Neuronal stem cell (in vitro differentiated cells): ENCODE measurements around the gene MYL2.
A peak's percentile ranks its signal among the peaks of the same experiment; 100 is the strongest.

Experiments
- DNase-seq: peaks from one replicate; pipeline ENCODE4 v3.0.0-alpha.2; 2013; ENCODE audit warnings: low spot score
- H2AFZ ChIP-seq: one replicate; pipeline ENCODE4 v1.6.1; 2013; ENCODE audit warnings: mild to moderate bottlenecking, low read length, inconsistent platforms
- H2AK5ac ChIP-seq: 2 replicates; pipeline ENCODE4 v1.6.1; 2013; ENCODE audit warnings: low read depth, mild to moderate bottlenecking, inconsistent platforms, low read length, moderate library complexity, mixed read lengths
- H2BK120ac ChIP-seq: 2 replicates; pipeline ENCODE4 v1.6.1; 2013; ENCODE audit warnings: low read depth, mild to moderate bottlenecking, inconsistent platforms, low read length, moderate library complexity, mixed read lengths
- H2BK12ac ChIP-seq: one replicate; pipeline ENCODE4 v1.6.1; 2013; ENCODE audit warnings: low read length, inconsistent platforms
- H2BK15ac ChIP-seq: 2 replicates; pipeline ENCODE4 v1.6.1; 2013; ENCODE audit warnings: mild to moderate bottlenecking, low read length, inconsistent platforms, mixed read lengths
- H2BK5ac ChIP-seq: one replicate; pipeline ENCODE4 v1.6.1; 2013; ENCODE audit warnings: inconsistent platforms, mild to moderate bottlenecking, low read length, moderate library complexity
- H3K14ac ChIP-seq: one replicate; pipeline ENCODE4 v1.6.1; 2013; ENCODE audit warnings: low read length, inconsistent platforms
- H3K18ac ChIP-seq: 2 replicates; pipeline ENCODE4 v1.6.1; 2013; ENCODE audit warnings: low read length, inconsistent platforms
- H3K23ac ChIP-seq: 2 replicates; pipeline ENCODE4 v1.6.1; 2013; ENCODE audit warnings: low read depth, mild to moderate bottlenecking, mixed read lengths, low read length, inconsistent platforms; ENCODE audit not compliant: poor library complexity
- H3K27ac ChIP-seq: replicated peaks from 3 replicates; pipeline ENCODE4 v1.5.1; 2013; ENCODE audit warnings: low read length, inconsistent platforms
- H3K27me3 ChIP-seq, 3 experiments: 2 replicates each; pipeline ENCODE4 v1.6.1; 2013; ENCODE audit warnings: low read length in 3 of 3, mild to moderate bottlenecking in 2 of 3, inconsistent platforms in 1 of 3, low read depth in 1 of 3, mixed read lengths in 1 of 3, moderate library complexity in 1 of 3; ENCODE audit not compliant: control insufficient read depth in 3 of 3, insufficient read depth in 3 of 3
- H3K36me3 ChIP-seq, 2 donors: replicated peaks in 1 of 2; 2 replicates each; pipeline ENCODE4 v1.6.1; 2013; ENCODE audit warnings: low read length in 2 of 2; ENCODE audit not compliant: control insufficient read depth in 2 of 2, insufficient read depth in 2 of 2
- H3K4ac ChIP-seq: 2 replicates; pipeline ENCODE4 v1.6.1; 2013; ENCODE audit warnings: inconsistent platforms, mild to moderate bottlenecking, low read length, moderate library complexity
- H3K4me1 ChIP-seq, 2 donors: 1 replicate in 1 of 2; 2 replicates in 1 of 2; pipeline ENCODE4 v1.6.1; 2013; ENCODE audit warnings: low read length in 2 of 2, low read depth in 1 of 2; ENCODE audit not compliant: control insufficient read depth in 2 of 2, insufficient read depth in 1 of 2
- H3K4me2 ChIP-seq: one replicate; pipeline ENCODE4 v1.6.1; 2013; ENCODE audit warnings: mild to moderate bottlenecking, low read length, inconsistent platforms; ENCODE audit not compliant: insufficient read depth, poor library complexity, severe bottlenecking
- H3K4me3 ChIP-seq, 2 donors: 2 replicates each; pipeline ENCODE4 v1.5.1; 2013; ENCODE audit warnings: low read length in 2 of 2, mild to moderate bottlenecking in 2 of 2, inconsistent platforms in 1 of 2, moderate library complexity in 1 of 2
- H3K79me1 ChIP-seq: one replicate; pipeline ENCODE4 v1.6.1; 2013; ENCODE audit warnings: low read depth, mild to moderate bottlenecking, inconsistent platforms, low read length, moderate library complexity
- H3K9ac ChIP-seq: one replicate; pipeline ENCODE4 v1.6.1; 2013; ENCODE audit warnings: mild to moderate bottlenecking, low read depth, low read length, inconsistent platforms; ENCODE audit not compliant: poor library complexity
- H3K9me3 ChIP-seq, 2 donors: replicated peaks in 1 of 2; 2 replicates each; pipeline versions ENCODE3 to v1.6.1; 2013; ENCODE audit warnings: low read length in 2 of 2, mild to moderate bottlenecking in 2 of 2, inconsistent platforms in 1 of 2, low read depth in 1 of 2, mixed read lengths in 1 of 2, moderate library complexity in 1 of 2; ENCODE audit not compliant: control insufficient read depth in 2 of 2, insufficient read depth in 1 of 2
- H4K8ac ChIP-seq: one replicate; pipeline ENCODE4 v1.6.1; 2013; ENCODE audit warnings: low read depth, mild to moderate bottlenecking, inconsistent platforms, low read length, moderate library complexity
- H4K91ac ChIP-seq: one replicate; pipeline ENCODE4 v1.6.1; 2013; ENCODE audit warnings: low read length, low read depth, mild to moderate bottlenecking, inconsistent platforms; ENCODE audit not compliant: poor library complexity
- WGBS, 2 donors: extraction: QIAGEN DNeasy Blood & Tissue Kit; methylation state at CpG; one replicate each; pipeline ENCODE4 v1.1.7; 2013; ENCODE audit warnings: missing lambda C conversion rate in 2 of 2, mixed read lengths in 1 of 2; ENCODE audit not compliant: insufficient read length in 2 of 2, insufficient replicate concordance in 1 of 2; ENCODE audit errors: extremely low coverage in 2 of 2; 5-methylcytosine and 5-hydroxymethylcytosine counted together

Gene MYL2

GRCh38 chr12:110901401-110901800, 19.0 kb downstream of the MYL2 start:
- H3K4me1 ChIP-seq: no peaks in the 10 kb centered on the region
- WGBS, 2 donors: no CpG with 5 or more reads among the region's 4 CpGs
- no peak overlapping the region for H2AK5ac ChIP-seq
- no peaks in the 10 kb centered on the region for H3K79me1 ChIP-seq
- no peak overlapping the region for H3K9ac ChIP-seq
- no peak overlapping the region for H2BK5ac ChIP-seq
- no peak overlapping the region for H3K18ac ChIP-seq
- no peak overlapping the region for H3K4me2 ChIP-seq
- H3K4ac ChIP-seq: no peak overlapping the region
- H3K4me3 ChIP-seq: no peak overlapping the region
- DNase-seq: no peak
- H2AFZ ChIP-seq: no peak overlapping the region
- no peak overlapping the region for H4K91ac ChIP-seq
- no peak overlapping the region for H4K8ac ChIP-seq
- no peak overlapping the region for H2BK15ac ChIP-seq
- no peak overlapping the region for H3K27ac ChIP-seq
- H3K9me3 ChIP-seq: peaks cover 0 to 2% of the 10 kb centered on the region in 2 donors
- no peak overlapping the region for H3K23ac ChIP-seq
- no peak overlapping the region for H2BK12ac ChIP-seq
- H2BK120ac ChIP-seq: no peak overlapping the region
- no peaks in the 10 kb centered on the region for H3K27me3 ChIP-seq
- no peak overlapping the region for H3K14ac ChIP-seq
- no peaks in the 10 kb centered on the region for H3K36me3 ChIP-seq

- H3K4ac ChIP-seq: no peak overlapping the region
- no peak for DNase-seq
- no CpG with 5 or more reads among the region's 3 CpGs for WGBS, 2 donors
Observed at GRCh38 chr12:110896559-110896958, 23.8 kb downstream of the MYL2 start.

GRCh38 chr12:110893956-110894355, 26.4 kb downstream of the MYL2 start:
- no peak overlapping the region for H3K23ac ChIP-seq
- H4K91ac ChIP-seq: no peak overlapping the region
- no peaks in the 10 kb centered on the region for H3K79me1 ChIP-seq
- no peak overlapping the region for H2BK15ac ChIP-seq
- H2AFZ ChIP-seq: peak overlapping the region; percentile 84
- no peak overlapping the region for H3K4me3 ChIP-seq
- H3K4ac ChIP-seq: no peak overlapping the region
- no peak overlapping the region for H2BK12ac ChIP-seq
- no CpG with 5 or more reads among the region's 3 CpGs for WGBS, 2 donors
- no peak for DNase-seq
- H3K9ac ChIP-seq: no peak overlapping the region
- H3K27ac ChIP-seq: no peak overlapping the region
- H4K8ac ChIP-seq: no peak overlapping the region
- no peak overlapping the region for H3K14ac ChIP-seq
- H3K36me3 ChIP-seq: no peaks in the 10 kb centered on the region
- H2BK120ac ChIP-seq: no peak overlapping the region
- peaks cover 0 to 4% (median 0%) of the 10 kb centered on the region in 3 experiments for H3K27me3 ChIP-seq
- H3K4me2 ChIP-seq: no peak overlapping the region
- H3K9me3 ChIP-seq: no peaks in the 10 kb centered on the region
- no peak overlapping the region for H2BK5ac ChIP-seq
- H2AK5ac ChIP-seq: no peak overlapping the region
- H3K4me1 ChIP-seq: no peaks in the 10 kb centered on the region
- H3K18ac ChIP-seq: no peak overlapping the region

More at GRCh38 chr12:110896559-110896958, 23.8 kb downstream of the MYL2 start:
- H2AK5ac ChIP-seq: no peak overlapping the region
- peak overlapping the region; percentile 9 for H3K18ac ChIP-seq
- peaks cover 0 to 4% (median 0%) of the 10 kb centered on the region in 3 experiments for H3K27me3 ChIP-seq
- H3K4me2 ChIP-seq: no peak overlapping the region
- H3K36me3 ChIP-seq: no peaks in the 10 kb centered on the region
- no peak overlapping the region for H3K23ac ChIP-seq
- peaks cover 0 to 2% of the 10 kb centered on the region in 2 donors for H3K9me3 ChIP-seq
- H3K9ac ChIP-seq: no peak overlapping the region
- H2BK12ac ChIP-seq: no peak overlapping the region
- no peak overlapping the region for H4K91ac ChIP-seq
- no peak overlapping the region for H3K27ac ChIP-seq
- H4K8ac ChIP-seq: no peak overlapping the region
- H2BK120ac ChIP-seq: no peak overlapping the region
- H3K14ac ChIP-seq: peak overlapping the region; percentile 76
- no peaks in the 10 kb centered on the region for H3K79me1 ChIP-seq
- H2AFZ ChIP-seq: no peak overlapping the region
- no peak overlapping the region for H2BK5ac ChIP-seq
- H3K4me3 ChIP-seq: no peak overlapping the region
- no peak overlapping the region for H2BK15ac ChIP-seq
- no peaks in the 10 kb centered on the region for H3K4me1 ChIP-seq

- Histone ChIP-seq H3K79me1 (no peaks in the 10 kb centered on the region), H4K8ac (no peak overlapping the region), H3K27ac (no peak overlapping the region), H3K4ac (no peak overlapping the region), H2BK5ac (no peak overlapping the region), H2BK120ac (no peak overlapping the region), H3K4me2 (no peak overlapping the region), H3K4me3 (no peak overlapping the region), H3K18ac (no peak overlapping the region), H2BK12ac (peak overlapping the region; percentile 14), H4K91ac (no peak overlapping the region), H3K9me3 (no peaks in the 10 kb centered on the region), H2BK15ac (no peak overlapping the region), H3K23ac (no peak overlapping the region), H3K9ac (no peak overlapping the region), H3K36me3 (no peaks in the 10 kb centered on the region), H2AFZ (no peak overlapping the region), H3K14ac (no peak overlapping the region), H3K4me1 (peaks cover 0 to 2% of the 10 kb centered on the region in 2 donors), H3K27me3 (peaks cover 0 to 8% (median 0%) of the 10 kb centered on the region in 3 experiments), H2AK5ac (peak overlapping the region; percentile 6)
- DNase-seq: no peak
- no CpG with 5 or more reads among the region's 12 CpGs for WGBS, 2 donors
Observed at GRCh38 chr12:110889361-110889760, 31.0 kb downstream of the MYL2 start.
